Activated CD8-positive, alpha-beta T cell treated with anti-CD3 and anti-CD28 coated beads, Interleukin-2, amount 10 ng/mL, durations not matched to agents 7 days and 5 days (primary cell): ENCODE measurements around the gene CDH13. TPM values are rescaled to one million over a fixed set of nuclear protein-coding genes. Genes with fewer than 3 reads are reported as not detected.

ENCODE experiments used
- ATAC-seq: fragments of 150-1000 bp; cut with Tn5 transposase; one replicate; pipeline ENCODE4 v1.10.0; 2021; ENCODE audit warnings: moderate library complexity
- CTCF ChIA-PET: fragments of 350-600 bp; sonication (Branson Sonifier 250); formaldehyde crosslinking; loops from one replicate; lab custom pipeline; 2021; ENCODE audit warnings: antibody characterized with exemption; lab: Charles Lee
- POLR2A ChIA-PET: fragments of 350-600 bp; sonication (Branson Sonifier 250); formaldehyde crosslinking; loops from one replicate; lab custom pipeline; 2021; ENCODE audit warnings: antibody characterized with exemption; lab: Charles Lee
- DNase-seq: peaks from one replicate; pipeline ENCODE4 v3.0.0-alpha.2; 2020
- H3K27ac Mint-ChIP-seq: one replicate; pipeline ENCODE4 v1.8.0; 2021; ENCODE audit warnings: mild to moderate bottlenecking, mixed read lengths
- H3K27me3 Mint-ChIP-seq: one replicate; pipeline ENCODE4 v1.8.0; 2021; ENCODE audit warnings: low read depth, mixed read lengths
- H3K36me3 Mint-ChIP-seq: one replicate; pipeline ENCODE4 v1.8.0; 2021; ENCODE audit warnings: low read depth, mixed read lengths
- H3K4me1 Mint-ChIP-seq: one replicate; pipeline ENCODE4 v1.8.0; 2021; ENCODE audit warnings: low read depth, mixed read lengths
- H3K4me3 Mint-ChIP-seq: one replicate; pipeline ENCODE4 v1.8.0; 2021; ENCODE audit warnings: mild to moderate bottlenecking, mixed read lengths
- H3K9me3 Mint-ChIP-seq: one replicate; pipeline ENCODE4 v1.8.0; 2022; ENCODE audit warnings: mixed read lengths; ENCODE audit not compliant: insufficient read depth
- total RNA-seq, 2 experiments: library from RNA; stranded (reverse); gene quantifications; one replicate each; pipeline ENCODE4 v1.2.3, GENCODE V29; 2021

Gene CDH13
- total RNA-seq, 2 experiments from 2014 or later: not detected

DNA sequence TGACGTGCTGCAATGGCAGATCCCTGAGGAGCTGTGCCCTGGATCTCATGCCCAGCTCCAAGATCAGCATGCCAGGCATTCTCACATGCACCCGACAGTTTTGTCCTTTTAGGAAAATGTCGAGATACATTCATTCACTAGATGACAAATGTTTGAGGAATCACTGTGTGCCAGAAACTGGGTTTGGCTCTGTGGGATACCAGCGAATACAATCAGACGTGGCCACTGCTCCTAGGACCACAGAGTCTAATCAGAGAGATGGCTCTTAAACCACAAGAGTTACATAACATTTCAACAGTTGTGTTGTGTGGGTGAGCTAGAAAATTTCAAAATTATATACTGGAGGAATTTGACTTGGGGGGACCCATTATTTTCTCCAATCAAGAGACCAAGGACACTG, 579.7 kb downstream of the CDH13 start:
- ATAC-seq (no peak), DNase-seq (no peak)
- no peak overlapping the region for H3K4me3 Mint-ChIP-seq
- no peaks in the 10 kb centered on the region for H3K4me1 Mint-ChIP-seq
- no peak overlapping the region for H3K27ac Mint-ChIP-seq
- ChIA-PET POLR2A (no interaction called here), CTCF (no interaction called here)
- no peaks in the 10 kb centered on the region for H3K27me3 Mint-ChIP-seq
- H3K9me3 Mint-ChIP-seq: no peaks in the 10 kb centered on the region
- H3K36me3 Mint-ChIP-seq: no peaks in the 10 kb centered on the region

GRCh38 chr16:83211711-83212110, 584.9 kb downstream of the CDH13 start:
- Mint-ChIP-seq H3K4me1 (no peaks in the 10 kb centered on the region), H3K9me3 (peaks cover 5% of the 10 kb centered on the region), H3K36me3 (no peaks in the 10 kb centered on the region), H3K4me3 (no peak overlapping the region), H3K27ac (no peak overlapping the region), H3K27me3 (no peaks in the 10 kb centered on the region)
- CTCF ChIA-PET: no interaction called here
- POLR2A ChIA-PET: no interaction called here
- no peak for ATAC-seq
- DNase-seq: no peak

DNA sequence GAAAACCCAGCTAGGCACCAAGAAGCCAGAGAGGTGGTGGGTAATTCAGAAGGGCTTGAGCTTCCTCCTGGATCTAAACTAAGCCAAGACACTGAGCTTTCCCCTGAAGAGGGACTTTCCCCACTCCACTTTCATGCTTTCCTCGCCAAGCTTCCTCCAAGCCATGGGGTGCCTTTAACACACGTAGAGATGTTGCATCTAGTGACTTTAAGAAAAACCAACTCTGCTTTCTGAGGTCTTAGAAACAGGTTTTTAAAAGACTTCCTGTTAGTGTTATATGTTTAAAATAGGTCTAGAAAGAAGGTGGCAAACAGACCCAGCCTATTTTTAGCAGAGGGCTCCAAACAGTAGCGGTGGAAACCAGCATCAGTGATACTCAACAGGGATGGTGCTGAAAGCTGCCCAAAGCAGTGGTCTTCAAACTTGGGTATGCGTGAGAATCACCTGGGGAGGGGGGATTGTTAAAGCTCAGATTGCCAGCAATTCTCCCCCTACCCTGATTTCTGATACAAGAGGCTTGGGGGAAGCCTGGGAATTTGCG, 585.6 kb downstream of the CDH13 start:
- H3K9me3 Mint-ChIP-seq: peaks cover 5% of the 10 kb centered on the region
- H3K36me3 Mint-ChIP-seq: no peaks in the 10 kb centered on the region
- H3K4me3 Mint-ChIP-seq: no peak overlapping the region
- no peaks in the 10 kb centered on the region for H3K27me3 Mint-ChIP-seq
- ATAC-seq (no peak), DNase-seq (no peak)
- ChIA-PET CTCF (no interaction called here), POLR2A (no interaction called here)
- no peak overlapping the region for H3K27ac Mint-ChIP-seq
- no peaks in the 10 kb centered on the region for H3K4me1 Mint-ChIP-seq

GRCh38 chr16:83214671-83215070, 587.9 kb downstream of the CDH13 start:
- Mint-ChIP-seq H3K9me3 (peaks cover 5% of the 10 kb centered on the region), H3K36me3 (no peaks in the 10 kb centered on the region), H3K4me3 (no peak overlapping the region), H3K27me3 (no peaks in the 10 kb centered on the region), H3K4me1 (no peaks in the 10 kb centered on the region), H3K27ac (no peak overlapping the region)
- DNase-seq (no peak), ATAC-seq (no peak)
- CTCF ChIA-PET: interaction anchor here (1.3 to 3.0 kb wide), 4 partner anchors 20 to 950 kb away, joined by 3 to 17 read pairs (median 6); no protein-coding TSS in a partner anchor
- POLR2A ChIA-PET: no interaction called here

DNA sequence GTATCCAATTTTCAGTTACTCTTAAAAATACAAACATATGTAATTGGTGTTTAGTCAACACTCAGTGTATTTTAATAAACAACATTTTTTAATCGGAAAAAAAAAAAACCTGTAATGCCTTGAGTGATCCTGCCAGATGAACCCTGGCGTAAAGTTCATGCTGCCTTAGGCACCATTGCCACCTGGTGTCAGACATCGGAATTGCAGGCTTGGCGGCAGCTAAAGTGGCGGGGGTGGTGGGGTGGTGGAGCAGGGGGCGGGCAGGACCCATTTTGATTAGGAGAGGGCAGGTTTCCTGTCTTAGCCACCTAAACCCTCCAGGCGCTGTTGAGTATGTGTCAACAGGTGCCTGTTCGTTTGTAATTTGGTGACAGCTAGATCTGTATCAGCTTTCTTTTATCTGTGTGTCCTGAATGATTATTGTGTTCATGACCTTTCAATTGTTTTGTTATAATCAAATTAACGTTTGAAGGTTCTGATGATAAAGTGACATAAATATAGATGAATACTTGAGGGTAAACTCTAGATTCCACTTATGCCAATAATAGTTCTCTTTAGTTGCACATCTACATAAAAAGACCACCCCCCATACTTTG, 588.7 kb downstream of the CDH13 start:
- DNase-seq (peak; percentile 64), ATAC-seq (peak; percentile 67)
- ChIA-PET CTCF (interaction anchor here (0.6 to 3.0 kb wide), 6 partner anchors 19 to 951 kb away, joined by 3 to 17 read pairs (median 4); no protein-coding TSS in a partner anchor), POLR2A (no interaction called here)
- no peak overlapping the region for H3K27ac Mint-ChIP-seq
- no peaks in the 10 kb centered on the region for H3K36me3 Mint-ChIP-seq
- peaks cover 5% of the 10 kb centered on the region for H3K9me3 Mint-ChIP-seq
- H3K4me3 Mint-ChIP-seq: no peak overlapping the region
- H3K27me3 Mint-ChIP-seq: no peaks in the 10 kb centered on the region
- H3K4me1 Mint-ChIP-seq: no peaks in the 10 kb centered on the region

GRCh38 chr16:83219285-83219684, 592.5 kb downstream of the CDH13 start:
- H3K9me3 Mint-ChIP-seq: no peaks in the 10 kb centered on the region
- DNase-seq (no peak), ATAC-seq (no peak)
- no peak overlapping the region for H3K27ac Mint-ChIP-seq
- H3K27me3 Mint-ChIP-seq: no peaks in the 10 kb centered on the region
- H3K4me1 Mint-ChIP-seq: no peaks in the 10 kb centered on the region
- no peaks in the 10 kb centered on the region for H3K36me3 Mint-ChIP-seq
- no peak overlapping the region for H3K4me3 Mint-ChIP-seq
- CTCF ChIA-PET: interaction anchor here (0.7 kb wide), 1 partner anchor 956 kb away, joined by 3 read pairs; no protein-coding TSS in a partner anchor
- POLR2A ChIA-PET: no interaction called here

DNA sequence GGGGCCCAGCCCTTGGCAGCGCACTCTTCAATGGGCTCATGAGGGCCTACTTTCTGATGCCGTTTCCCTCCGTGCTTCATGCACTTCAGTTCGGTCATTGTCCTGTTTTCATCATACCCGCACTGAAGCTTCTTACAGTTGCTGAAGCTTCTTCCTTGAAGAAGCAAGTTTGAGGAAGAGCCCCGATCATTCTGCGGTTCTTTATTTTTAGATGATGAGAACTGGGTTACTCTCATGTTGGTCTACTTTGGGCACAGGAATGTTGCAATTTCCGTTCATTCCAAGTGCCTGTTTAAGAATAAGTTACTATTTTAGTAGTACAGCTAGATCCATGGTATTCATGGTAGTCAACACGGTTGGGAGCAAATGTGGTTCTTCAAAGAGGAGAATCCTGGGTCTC, 593.3 kb downstream of the CDH13 start:
- POLR2A ChIA-PET: no interaction called here
- no peaks in the 10 kb centered on the region for H3K27me3 Mint-ChIP-seq
- ATAC-seq (no peak), DNase-seq (no peak)
- H3K4me3 Mint-ChIP-seq: no peak overlapping the region
- H3K4me1 Mint-ChIP-seq: no peaks in the 10 kb centered on the region
- no peaks in the 10 kb centered on the region for H3K36me3 Mint-ChIP-seq
- H3K9me3 Mint-ChIP-seq: no peaks in the 10 kb centered on the region
- no peak overlapping the region for H3K27ac Mint-ChIP-seq
- CTCF ChIA-PET: no interaction called here

DNA sequence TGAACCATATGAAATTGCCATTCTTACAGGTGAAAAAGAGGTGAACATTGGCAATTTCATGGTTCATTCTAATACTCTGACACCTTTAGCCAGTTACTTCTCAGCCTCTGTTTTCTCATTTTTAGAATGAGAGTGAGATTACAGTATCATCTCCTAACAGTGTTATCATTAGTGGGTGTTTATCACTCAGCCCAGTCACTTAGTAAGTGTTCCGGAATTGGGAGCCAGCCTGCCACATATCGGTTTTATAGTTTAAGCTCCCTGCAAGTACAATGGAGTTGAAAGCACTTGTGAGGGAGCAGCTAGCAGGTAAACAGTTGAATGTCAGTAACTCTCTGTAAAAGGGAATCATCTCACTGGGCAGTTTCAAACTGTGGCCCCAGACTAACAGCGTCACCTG, 597.9 kb downstream of the CDH13 start:
- CTCF ChIA-PET: no interaction called here
- H3K36me3 Mint-ChIP-seq: no peaks in the 10 kb centered on the region
- POLR2A ChIA-PET: no interaction called here
- ATAC-seq (no peak), DNase-seq (no peak)
- no peak overlapping the region for H3K4me3 Mint-ChIP-seq
- H3K9me3 Mint-ChIP-seq: no peaks in the 10 kb centered on the region
- no peak overlapping the region for H3K27ac Mint-ChIP-seq
- H3K4me1 Mint-ChIP-seq: no peaks in the 10 kb centered on the region
- H3K27me3 Mint-ChIP-seq: no peaks in the 10 kb centered on the region

- ChIA-PET CTCF (no interaction called here), POLR2A (no interaction called here)
- Mint-ChIP-seq H3K27me3 (no peaks in the 10 kb centered on the region), H3K9me3 (no peaks in the 10 kb centered on the region), H3K4me1 (no peaks in the 10 kb centered on the region), H3K27ac (no peak overlapping the region), H3K36me3 (no peaks in the 10 kb centered on the region), H3K4me3 (no peak overlapping the region)
- ATAC-seq: no peak
- DNase-seq: no peak
Measured at GRCh38 chr16:83227336-83227735, 600.6 kb downstream of the CDH13 start.

- ChIA-PET CTCF (no interaction called here), POLR2A (no interaction called here)
- ATAC-seq: no peak
- no peaks in the 10 kb centered on the region for H3K9me3 Mint-ChIP-seq
- no peak for DNase-seq
- no peak overlapping the region for H3K27ac Mint-ChIP-seq
- no peak overlapping the region for H3K4me3 Mint-ChIP-seq
- no peaks in the 10 kb centered on the region for H3K27me3 Mint-ChIP-seq
- no peaks in the 10 kb centered on the region for H3K36me3 Mint-ChIP-seq
- no peaks in the 10 kb centered on the region for H3K4me1 Mint-ChIP-seq
Measured at GRCh38 chr16:83231729-83232128, 605.0 kb downstream of the CDH13 start.

- Mint-ChIP-seq H3K27me3 (no peaks in the 10 kb centered on the region), H3K36me3 (no peaks in the 10 kb centered on the region), H3K27ac (no peak overlapping the region), H3K9me3 (no peaks in the 10 kb centered on the region), H3K4me3 (no peak overlapping the region), H3K4me1 (no peaks in the 10 kb centered on the region)
- ATAC-seq (no peak), DNase-seq (no peak)
- CTCF ChIA-PET: no interaction called here
- POLR2A ChIA-PET: no interaction called here
Measured at GRCh38 chr16:83233153-83233552, 606.4 kb downstream of the CDH13 start.

DNA sequence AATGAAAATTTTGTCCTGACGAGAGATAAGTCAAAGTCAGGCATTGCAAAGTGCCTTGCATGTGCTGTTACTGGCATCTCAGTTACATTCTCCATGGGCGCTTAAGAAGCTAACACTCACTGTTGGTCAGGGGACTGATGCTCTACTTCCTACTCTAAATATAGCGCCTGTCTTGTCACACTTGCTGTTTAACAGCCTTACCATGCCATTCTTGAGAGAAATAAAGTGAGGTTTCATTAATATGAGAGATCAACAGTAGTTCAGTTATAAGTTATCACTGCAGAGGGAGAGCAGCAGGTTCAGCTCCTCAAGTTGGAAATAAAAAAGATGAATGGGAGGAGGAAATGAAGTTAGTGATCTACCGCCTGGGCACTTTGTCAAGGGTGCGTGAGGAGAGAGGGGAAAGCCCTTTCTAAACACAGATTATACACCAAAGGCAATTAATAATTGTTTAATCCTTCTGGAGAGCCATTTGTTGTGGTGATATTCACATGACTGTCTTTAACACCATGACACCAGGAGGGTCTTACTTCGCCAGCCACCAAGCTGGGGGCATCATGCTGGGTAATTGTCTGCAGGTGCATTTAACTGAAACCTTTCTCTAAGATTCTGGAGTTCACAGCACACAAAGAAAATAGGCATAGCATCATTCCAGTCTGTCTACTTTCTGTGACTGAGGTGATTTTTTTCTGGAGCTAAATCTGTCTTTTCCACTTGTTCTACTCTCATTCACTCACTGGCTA, 612.4 kb downstream of the CDH13 start:
- ChIA-PET CTCF (no interaction called here), POLR2A (no interaction called here)
- DNase-seq (no peak), ATAC-seq (no peak)
- H3K36me3 Mint-ChIP-seq: no peaks in the 10 kb centered on the region
- H3K27ac Mint-ChIP-seq: no peak overlapping the region
- no peaks in the 10 kb centered on the region for H3K4me1 Mint-ChIP-seq
- no peaks in the 10 kb centered on the region for H3K27me3 Mint-ChIP-seq
- H3K4me3 Mint-ChIP-seq: no peak overlapping the region
- H3K9me3 Mint-ChIP-seq: no peaks in the 10 kb centered on the region
